Prostate gland (tissue), 2 donors: ENCODE measurements around the gene WDR83. TPM values are rescaled to one million over a fixed set of nuclear protein-coding genes. Genes with fewer than 3 reads are reported as not detected.

ENCODE experiments used
- DNase-seq: peaks from one replicate; pipeline ENCODE4 v3.0.0-alpha.2; 2019; ENCODE audit warnings: low spot score
- H3K27ac ChIP-seq, 2 donors: fragments of 200-600 bp; sonication (generic); 2 replicates each; pipeline ENCODE4 v1.5.1; 2017 to 2019
- H3K27me3 ChIP-seq: fragments of 200-600 bp; sonication (generic); replicated peaks from 2 replicates; pipeline ENCODE4 v1.5.1; 2019; ENCODE audit not compliant: insufficient read depth
- H3K36me3 ChIP-seq, 2 donors: fragments of 200-600 bp; sonication (generic); 1 replicate in 1 of 2; 2 replicates in 1 of 2; pipeline versions ENCODE4 v1.5.1 to v1.8.1; 2017 to 2019
- H3K4me1 ChIP-seq: fragments of 200-600 bp; sonication (generic); replicated peaks from 2 replicates; pipeline ENCODE4 v1.5.1; 2019
- H3K4me3 ChIP-seq, 2 donors: fragments of 200-600 bp; sonication (generic); 2 replicates each; pipeline ENCODE4 v1.5.1; 2017 to 2019
- H3K9me3 ChIP-seq: fragments of 200-600 bp; sonication (generic); 2 replicates; pipeline ENCODE4 v1.5.1; 2017
- CTCF ChIP-seq, 4 experiments: fragments of 200-600 bp in 2 of 4; fragments of 450-650 bp in 2 of 4; sonication (generic) in 2 of 4; IDR thresholded peaks; 1 replicate in 3 of 4; 2 replicates in 1 of 4; pipeline ENCODE4 v1.5.1; 2016 to 2019; ENCODE audit warnings: antibody characterized with exemption in 4 of 4, mild to moderate bottlenecking in 2 of 4, moderate library complexity in 2 of 4
- POLR2A ChIP-seq: fragments of 450-650 bp; IDR thresholded peaks from one replicate; pipeline ENCODE4 v1.6.1; 2016; ENCODE audit warnings: antibody characterized with exemption, mild to moderate bottlenecking
- POLR2AphosphoS5 ChIP-seq: sonication (generic); formaldehyde crosslinking; IDR thresholded peaks from one replicate; pipeline ENCODE4 v1.6.1; 2017; ENCODE audit warnings: antibody characterized with exemption
- WGBS: methylation state at CpG from one replicate; pipeline ENCODE4 v1.1.5; 2018; 5-methylcytosine and 5-hydroxymethylcytosine counted together
- intact Hi-C: fragments of 100-400 bp; cut with DNase I; formaldehyde crosslinking; loops from one replicate; pipeline ENCODE4 v1.14.2; 2022
- total RNA-seq, 2 donors: library from RNA; depleted of rRNA; stranded (reverse); fragments of >200 nt; gene quantifications; one replicate each; pipeline ENCODE4 v1.1.0, GENCODE V29; 2016

Gene WDR83
- total RNA-seq, 2 donors from 2014 or later: 14.9 to 16.2 TPM

DNA sequence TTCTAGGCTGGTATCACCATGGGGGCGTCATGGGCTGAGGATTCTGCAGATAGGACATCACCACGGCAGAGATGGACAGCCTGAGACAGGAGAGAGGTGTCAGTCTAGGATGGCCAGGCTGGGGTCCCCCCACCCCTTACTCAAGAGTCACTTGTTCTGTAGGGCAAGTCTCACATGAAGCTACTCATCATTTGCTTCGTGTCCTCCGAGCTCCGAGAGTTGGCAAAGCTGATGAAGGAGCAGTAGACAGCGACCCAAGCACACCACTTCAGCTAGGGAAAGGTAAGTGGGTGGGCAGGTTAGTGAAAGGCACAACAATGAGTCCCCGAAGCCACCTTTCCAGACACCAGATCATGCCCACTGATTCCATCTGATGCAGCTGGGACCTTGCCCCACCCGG lies 1.7 kb downstream of the WDR83 start:
- peak overlapping the region; percentile 95 to 97 for H3K27ac ChIP-seq
- H3K4me1 ChIP-seq: peaks cover 22% of the 10 kb centered on the region
- H3K9me3 ChIP-seq: no peaks in the 10 kb centered on the region
- DNase-seq: no peak
- peak overlapping the region; percentile 83 for H3K4me3 ChIP-seq
- 62% methylated on average over 8 of the region's 8 CpGs for WGBS
- H3K36me3 ChIP-seq: no peaks in the 10 kb centered on the region
- H3K27me3 ChIP-seq: no peaks in the 10 kb centered on the region
- intact Hi-C loops: loop anchor here (5.0 kb wide), 1 partner anchor 56 kb away; the partner anchor contains the start of genes ZNF490 and ZNF791
- no peak for TF ChIP-seq CTCF (IDR thresholded peaks at IDR 0.05)
- TF ChIP-seq POLR2A: no peak
- no peak for TF ChIP-seq POLR2AphosphoS5

DNA sequence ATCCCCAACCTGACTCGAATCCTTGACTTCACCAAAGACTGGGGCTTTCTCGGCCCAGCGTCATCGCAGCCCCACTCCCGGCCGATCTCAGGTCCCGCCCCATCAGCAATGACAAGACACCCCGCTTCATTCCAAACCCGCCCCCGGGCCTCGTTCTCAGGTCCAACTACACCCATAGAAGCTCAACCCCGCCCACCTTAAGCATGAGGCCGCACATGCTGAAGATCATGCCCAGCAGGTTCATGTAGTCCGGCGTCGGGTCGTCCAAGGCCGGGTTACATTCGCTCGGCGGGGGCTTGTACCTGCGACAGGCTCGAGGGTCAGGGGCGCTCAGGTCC lies 2.3 kb downstream of the WDR83 start:
- TF ChIP-seq POLR2AphosphoS5: no peak
- DNase-seq: peak; percentile 52
- WGBS: under 1% methylated on average over 24 of the region's 24 CpGs
- Histone ChIP-seq H3K36me3 (peaks cover 0 to 3% of the 10 kb centered on the region in 2 donors), H3K27ac (peak overlapping the region; percentile 95 to 97), H3K9me3 (no peaks in the 10 kb centered on the region), H3K4me1 (peaks cover 22% of the 10 kb centered on the region), H3K27me3 (no peaks in the 10 kb centered on the region), H3K4me3 (peak overlapping the region; percentile 83)
- intact Hi-C loops: loop anchor here (5.0 kb wide), 1 partner anchor 57 kb away; the partner anchor contains the start of genes ZNF490 and ZNF791

- H3K27me3 ChIP-seq: no peaks in the 10 kb centered on the region
- WGBS: under 1% methylated on average over 64 of the region's 64 CpGs
- H3K4me1 ChIP-seq: peaks cover 22% of the 10 kb centered on the region
- intact Hi-C loops: loop anchor here (5.0 kb wide), 1 partner anchor 57 kb away; the partner anchor contains the start of genes ZNF490 and ZNF791
- H3K9me3 ChIP-seq: no peaks in the 10 kb centered on the region
- H3K4me3 ChIP-seq: peak overlapping the region; percentile 83
- H3K27ac ChIP-seq: peak overlapping the region; percentile 95 to 97
- no peak for TF ChIP-seq POLR2A
- TF ChIP-seq CTCF (IDR thresholded peaks at IDR 0.05): peak in 2 of 4 experiments; percentile 13 to 14
- TF ChIP-seq POLR2AphosphoS5: peak; percentile 86
- peaks cover 0 to 9% of the 10 kb centered on the region in 2 donors for H3K36me3 ChIP-seq
- peak; percentile 76 for DNase-seq
Observed at GRCh38 chr19:12669270-12670158, 2.9 kb downstream of the WDR83 start.

DNA sequence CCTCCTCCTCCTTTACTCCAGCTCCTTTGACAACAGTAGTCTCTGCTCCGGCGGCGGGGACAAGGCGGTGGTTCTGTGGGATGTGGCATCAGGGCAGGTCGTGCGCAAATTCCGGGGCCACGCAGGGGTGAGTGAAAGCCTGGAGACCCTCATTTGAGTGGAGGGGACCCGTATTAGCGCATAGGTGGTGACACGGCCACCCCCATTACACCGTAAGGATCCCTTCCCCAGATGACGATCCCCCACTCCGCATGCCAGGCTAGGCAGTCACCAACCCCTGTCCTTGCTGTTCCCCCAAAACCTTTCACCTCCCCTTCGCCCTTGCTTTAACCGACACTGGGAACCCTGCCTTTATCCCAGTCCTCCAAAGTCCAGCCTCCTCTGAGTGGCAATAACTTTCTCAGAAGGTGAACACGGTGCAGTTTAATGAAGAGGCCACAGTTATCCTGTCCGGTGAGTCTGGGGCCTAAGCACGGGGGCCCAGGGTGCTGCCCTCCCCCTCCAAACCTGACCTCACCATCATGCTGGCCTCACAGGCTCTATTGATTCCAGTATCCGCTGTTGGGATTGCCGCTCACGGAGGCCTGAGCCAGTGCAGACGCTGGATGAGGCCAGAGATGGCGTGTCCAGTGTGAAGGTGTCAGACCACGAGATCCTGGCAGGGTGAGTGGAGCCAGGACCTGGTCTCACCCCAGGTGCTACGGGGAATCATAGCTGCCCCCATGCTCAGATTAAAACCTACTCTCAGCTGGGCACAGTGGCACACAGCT lies 3.7 kb downstream of the WDR83 start:
- peak overlapping the region; percentile 95 to 97 for H3K27ac ChIP-seq
- intact Hi-C loops: no loop called here
- peaks cover 22% of the 10 kb centered on the region for H3K4me1 ChIP-seq
- H3K27me3 ChIP-seq: no peaks in the 10 kb centered on the region
- TF ChIP-seq CTCF (IDR thresholded peaks at IDR 0.05) (no peak), POLR2A (no peak), POLR2AphosphoS5 (no peak)
- no peaks in the 10 kb centered on the region for H3K9me3 ChIP-seq
- H3K4me3 ChIP-seq: peak overlapping the region; percentile 83
- peaks cover 0 to 13% of the 10 kb centered on the region in 2 donors for H3K36me3 ChIP-seq
- DNase-seq: no peak
- 36% methylated on average over 26 of the region's 26 CpGs for WGBS

DNA sequence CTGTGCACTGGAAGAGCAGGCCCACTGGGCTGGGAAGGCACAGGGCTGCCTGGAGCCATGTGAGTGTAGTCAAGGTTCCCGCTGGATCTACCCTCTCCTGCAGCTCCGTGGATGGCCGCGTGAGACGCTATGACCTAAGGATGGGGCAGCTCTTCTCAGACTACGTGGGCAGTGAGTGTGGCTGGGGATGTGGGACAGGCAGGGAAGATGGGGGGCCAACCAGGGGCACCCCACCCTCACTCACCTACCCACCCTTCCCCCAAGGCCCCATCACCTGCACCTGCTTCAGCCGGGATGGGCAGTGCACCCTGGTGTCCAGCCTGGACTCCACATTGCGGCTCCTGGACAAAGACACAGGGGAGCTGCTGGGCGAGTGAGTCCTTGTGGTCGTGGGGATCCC lies 6.1 kb downstream of the WDR83 start:
- TF ChIP-seq POLR2A (no peak), POLR2AphosphoS5 (no peak), CTCF (IDR thresholded peaks at IDR 0.05) (no peak)
- no peaks in the 10 kb centered on the region for H3K9me3 ChIP-seq
- H3K4me1 ChIP-seq: peaks cover 15% of the 10 kb centered on the region
- intact Hi-C loops: loop anchor here (2.0 kb wide), 1 partner anchor 108 kb away; no protein-coding TSS in a partner anchor
- H3K27me3 ChIP-seq: no peaks in the 10 kb centered on the region
- WGBS: 83% methylated on average over 10 of the region's 10 CpGs
- no peak overlapping the region for H3K4me3 ChIP-seq
- peaks cover 0 to 26% of the 10 kb centered on the region in 2 donors for H3K36me3 ChIP-seq
- DNase-seq: no peak
- H3K27ac ChIP-seq: no peak overlapping the region
